Mammary epithelial cell (primary cell): ENCODE data around the gene ADGRA3.

Experiments used
- EZH2 ChIP-seq: IDR thresholded peaks from 2 replicates; pipeline ENCODE4 v1.6.1; 2012; ENCODE audit warnings: low read length, inconsistent platforms, borderline replicate concordance
- TF ChIP-seq, protein P1 (sequence below), 2 donors: IDR thresholded peaks in 1 of 2; conservative IDR thresholded peaks in 1 of 2; 2 replicates each; pipeline ENCODE4 v1.5.1; 2011 to 2012; ENCODE audit warnings: inconsistent platforms in 2 of 2, low read length in 2 of 2, mild to moderate bottlenecking in 2 of 2, control low read depth in 1 of 2, low read depth in 1 of 2; ENCODE audit not compliant: insufficient read depth in 1 of 2; ENCODE audit errors: extremely low read depth in 1 of 2

DNA sequence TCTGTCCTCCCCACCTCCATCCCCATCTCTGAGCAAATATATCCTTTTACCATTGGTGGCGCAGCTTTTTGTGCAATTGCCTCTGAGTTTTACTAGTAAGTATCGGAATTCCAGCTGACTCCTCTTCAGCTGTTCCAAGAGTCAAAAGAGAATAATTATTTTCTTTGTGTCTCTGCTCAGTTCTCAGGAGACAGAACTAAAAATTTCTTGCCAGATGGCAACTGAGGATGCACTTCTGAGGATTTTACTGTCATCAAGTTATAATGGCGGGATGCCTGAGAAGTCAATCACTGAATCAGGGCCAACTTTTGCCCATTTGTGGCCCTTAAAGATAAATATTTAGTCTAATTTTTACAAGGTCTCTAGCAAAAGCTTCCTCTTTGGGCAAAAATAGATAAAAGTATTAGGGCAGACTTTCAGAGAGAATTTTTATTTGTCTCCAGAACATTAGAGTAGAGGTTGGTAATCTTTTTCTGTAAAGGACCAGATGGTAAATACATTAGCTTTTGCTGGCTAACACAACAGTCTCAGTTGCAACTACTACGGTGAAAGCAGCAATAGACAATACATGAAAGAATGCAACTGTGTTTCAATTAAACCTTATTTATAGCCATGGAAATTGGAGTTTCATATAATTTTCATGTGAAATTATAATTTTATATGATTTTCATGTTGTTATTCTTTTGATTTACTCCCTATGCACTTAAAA is 15.6 kb upstream of the ADGRA3 start:
- TF ChIP-seq, protein P1, sequence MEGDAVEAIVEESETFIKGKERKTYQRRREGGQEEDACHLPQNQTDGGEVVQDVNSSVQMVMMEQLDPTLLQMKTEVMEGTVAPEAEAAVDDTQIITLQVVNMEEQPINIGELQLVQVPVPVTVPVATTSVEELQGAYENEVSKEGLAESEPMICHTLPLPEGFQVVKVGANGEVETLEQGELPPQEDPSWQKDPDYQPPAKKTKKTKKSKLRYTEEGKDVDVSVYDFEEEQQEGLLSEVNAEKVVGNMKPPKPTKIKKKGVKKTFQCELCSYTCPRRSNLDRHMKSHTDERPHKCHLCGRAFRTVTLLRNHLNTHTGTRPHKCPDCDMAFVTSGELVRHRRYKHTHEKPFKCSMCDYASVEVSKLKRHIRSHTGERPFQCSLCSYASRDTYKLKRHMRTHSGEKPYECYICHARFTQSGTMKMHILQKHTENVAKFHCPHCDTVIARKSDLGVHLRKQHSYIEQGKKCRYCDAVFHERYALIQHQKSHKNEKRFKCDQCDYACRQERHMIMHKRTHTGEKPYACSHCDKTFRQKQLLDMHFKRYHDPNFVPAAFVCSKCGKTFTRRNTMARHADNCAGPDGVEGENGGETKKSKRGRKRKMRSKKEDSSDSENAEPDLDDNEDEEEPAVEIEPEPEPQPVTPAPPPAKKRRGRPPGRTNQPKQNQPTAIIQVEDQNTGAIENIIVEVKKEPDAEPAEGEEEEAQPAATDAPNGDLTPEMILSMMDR (conservative IDR thresholded peaks at IDR 0.05 in 1 of 2, IDR thresholded peaks at IDR 0.05 in 1 of 2; ENCODE audit: extremely low read depth in 1 of 2, insufficient read depth in 1 of 2, low read depth in 1 of 2, low read length in 2 of 2): no peak
- no peak for TF ChIP-seq EZH2
